Measurements from ENCODE around the gene NFE2L1. TPM values are rescaled to one million over a fixed set of nuclear protein-coding genes. Genes with fewer than 3 reads are reported as not detected.
A peak's percentile ranks its signal among the peaks of the same experiment; 100 is the strongest.

NFE2L1 gene
- polyA plus RNA-seq, 2 of the 4 experiments (the other 2 are of a cell fraction): 108 to 283 TPM

- TF ChIP-seq CTCF (IDR thresholded peaks at IDR 0.05): no peak
- TF ChIP-seq MYC (IDR thresholded peaks at IDR 0.05; ENCODE audit: borderline replicate concordance, low read length): no peak
Observed at GRCh38 chr17:48021934-48022333, 26.2 kb upstream of the NFE2L1 start (continued).

GRCh38 chr17:48022901-48023300 is 25.3 kb upstream of the NFE2L1 start:
- no peak for TF ChIP-seq SREBF2 (IDR thresholded peaks at IDR 0.05)
- no peak for TF ChIP-seq HEYL (CRISPR knock-in tag; IDR thresholded peaks at IDR 0.05)
- no peak for TF ChIP-seq HOXB5 (CRISPR knock-in tag; IDR thresholded peaks at IDR 0.05)
- TF ChIP-seq KDM5A (IDR thresholded peaks at IDR 0.05): 0 out of 2 replicates have a peak, but pooled peaks have one; percentile 12
- no peaks in the 10 kb centered on the region for H3K9me3 ChIP-seq
- 25% methylated on average over 6 of the region's 6 CpGs for WGBS (ENCODE audit: missing lambda C conversion rate)
- peak overlapping the region; percentile 43; the same call in 2 of the 3 replicates for H3K4me3 ChIP-seq
- FAIRE-seq (no peak), ATAC-seq (no peak), DNase-seq (ENCODE audit: low read depth in 1 of 2, low spot score in 1 of 2) (peak in 1 of 2 experiments; percentile 49)
- ChIA-PET POLR2A (interaction anchor here (0.7 kb wide), 1 partner anchor 143 kb away, joined by 4 read pairs; no protein-coding TSS in a partner anchor), CTCF (interaction anchor here (5.9 to 18.5 kb wide), 4 partner anchors 12 to 176 kb away, joined by 45 to 766 read pairs (median 369); partner anchors contain the start of genes CDK5RAP3, PNPO, PRR15L and SCRN2)
- peak overlapping the region; percentile 71 to 88 for H3K27ac ChIP-seq
- peak overlapping the region; percentile 84 for H3K4me2 ChIP-seq
- H3K4me1 ChIP-seq: peaks cover 27% of the 10 kb centered on the region

- peak overlapping the region; percentile 71 to 88 for H3K27ac ChIP-seq
- ChIA-PET POLR2A (interaction anchor here (0.6 to 0.7 kb wide), 2 partner anchors 77 to 165 kb away, joined by 3 read pairs; no protein-coding TSS in a partner anchor), CTCF (interaction anchor here (0.6 to 18.5 kb wide), 10 partner anchors 9 to 576 kb away, joined by 3 to 766 read pairs (median 4); partner anchors contain the start of gene CDK5RAP3)
- H3K9me3 ChIP-seq: no peaks in the 10 kb centered on the region
- H3K4me2 ChIP-seq: peak overlapping the region; percentile 84
- H3K4me1 ChIP-seq: peaks cover 27% of the 10 kb centered on the region
- no peak for TF ChIP-seq BHLHE40 (IDR thresholded peaks at IDR 0.05; ENCODE audit: low read depth, low read length)
- peak; percentile 53 for TF ChIP-seq USF2 (IDR thresholded peaks at IDR 0.05)
- TF ChIP-seq BCL3 (IDR thresholded peaks at IDR 0.05): peak; percentile 87; the same call in 2 of the 3 replicates
- TF ChIP-seq GATA3 (IDR thresholded peaks at IDR 0.05; ENCODE audit: borderline replicate concordance): 0 out of 2 replicates have a peak, but pooled peaks have one; percentile 1
- no peak for TF ChIP-seq POLR2AphosphoS2 (conservative IDR thresholded peaks at IDR 0.05; ENCODE audit: low read length)
- no peak for TF ChIP-seq FOSL2 (IDR thresholded peaks at IDR 0.05)
- TF ChIP-seq FOSL2 (CRISPR knock-in tag; IDR thresholded peaks at IDR 0.05): 0 out of 2 replicates have a peak, but pooled peaks have one; percentile 18
- peak; percentile 79 for TF ChIP-seq POLR2A (IDR thresholded peaks at IDR 0.05; ENCODE audit: low read length)
- peak; percentile 86 for TF ChIP-seq E2F6 (IDR thresholded peaks at IDR 0.05; ENCODE audit: borderline replicate concordance, low read depth)
- TF ChIP-seq CHD2 (IDR thresholded peaks at IDR 0.05; ENCODE audit: low read length, partially characterized antibody): no peak
- 0 out of 5 replicates have a peak, but pooled peaks of 1 of the 2 experiments have one; percentile 13 for TF ChIP-seq RAD21 (conservative IDR thresholded peaks at IDR 0.05 in 1 of 2, IDR thresholded peaks at IDR 0.05 in 1 of 2)
- no peak for TF ChIP-seq RCOR1 (IDR thresholded peaks at IDR 0.05; ENCODE audit: low read depth, low read length)
- TF ChIP-seq CBX2 (IDR thresholded peaks at IDR 0.05; ENCODE audit: borderline replicate concordance, low read depth): no peak
- TF ChIP-seq HOXB5 (CRISPR knock-in tag; IDR thresholded peaks at IDR 0.05): peak; percentile 100
- TF ChIP-seq ZC3H11A (IDR thresholded peaks at IDR 0.05): no peak
- no peak for TF ChIP-seq FOSB (CRISPR knock-in tag; IDR thresholded peaks at IDR 0.05)
- no peak for TF ChIP-seq HDAC2 (IDR thresholded peaks at IDR 0.05)
- no peak for TF ChIP-seq CBX8 (IDR thresholded peaks at IDR 0.05)
- TF ChIP-seq EHF (CRISPR knock-in tag; IDR thresholded peaks at IDR 0.05): 0 out of 2 replicates have a peak, but pooled peaks have one; percentile 20
- TF ChIP-seq PBX3 (IDR thresholded peaks at IDR 0.05): peak; percentile 91
- TF ChIP-seq NPAS2 (CRISPR knock-in tag; IDR thresholded peaks at IDR 0.05; ENCODE audit: borderline replicate concordance): no peak
- peak; percentile 41 to 76 for TF ChIP-seq JUN (IDR thresholded peaks at IDR 0.05)
- TF ChIP-seq MAX (IDR thresholded peaks at IDR 0.05): peak; percentile 94
- TF ChIP-seq MYC (IDR thresholded peaks at IDR 0.05; ENCODE audit: borderline replicate concordance, low read length): peak; percentile 91; the same call in 1 of the 2 replicates
- WGBS (ENCODE audit: missing lambda C conversion rate): 2% methylated on average over 22 of the region's 54 CpGs
- H3K4me3 ChIP-seq: peak overlapping the region; percentile 43
- FAIRE-seq (no peak), DNase-seq (ENCODE audit: low read depth in 1 of 2, low spot score in 1 of 2) (peak; percentile 91), ATAC-seq (peak; percentile 62 to 74)
Observed at GRCh38 chr17:48023400-48024148, 24.6 kb upstream of the NFE2L1 start.

All from A549 (cell line).